NCI-H2081 (cell line): ENCODE data around the gene TAAR1.
"Not testable (repeated sequence)": the region's sequence is repeated elsewhere in the genome, so short reads cannot be mapped to it uniquely, and the experiment has no call there.

Experiments
- DNase-seq, 2 experiments: peaks; one replicate each; lab custom pipeline; 2025; lab: John Stamatoyannopoulos, UW

Gene TAAR1

DNA sequence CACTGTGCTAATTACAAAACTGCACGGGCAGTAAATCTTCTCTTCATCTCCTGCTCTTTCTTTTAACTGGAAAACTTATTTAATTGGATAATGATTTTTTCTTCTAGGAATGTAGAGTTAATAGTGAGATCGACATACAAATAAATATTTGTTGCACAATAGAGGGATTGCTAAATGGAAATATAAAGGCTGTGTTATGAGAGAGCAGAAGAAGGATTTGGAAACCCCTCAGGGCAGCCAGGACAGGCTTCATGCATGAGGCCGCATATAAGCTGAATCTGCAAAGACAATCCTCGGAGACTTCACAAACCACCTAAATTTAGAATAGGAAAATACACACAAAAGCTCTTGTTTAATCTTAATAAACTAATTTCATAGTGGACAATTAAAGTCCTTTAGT lies 2.9 kb upstream of the TAAR1 start:
- DNase-seq: no peak

DNA sequence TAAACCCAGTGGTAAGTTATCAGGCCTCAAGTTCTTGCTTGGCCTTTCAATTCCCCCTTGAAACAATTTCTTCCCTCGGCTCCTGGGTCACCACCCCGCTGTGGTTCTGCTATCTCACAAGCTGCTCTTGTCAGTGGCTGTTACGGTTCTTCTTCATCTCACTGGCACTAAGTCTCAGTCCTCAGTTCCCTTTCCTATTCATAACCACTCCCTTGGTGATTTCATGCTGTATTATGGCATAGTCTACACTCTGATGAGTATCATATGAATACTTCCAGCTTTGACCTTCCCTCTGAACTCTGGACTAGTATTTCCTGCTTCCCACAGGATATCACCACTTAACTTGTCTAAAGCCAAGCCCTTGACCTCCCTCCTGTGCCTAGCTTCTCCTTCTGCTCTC lies 7.9 kb downstream of the TAAR1 start:
- DNase-seq: no peak

DNA sequence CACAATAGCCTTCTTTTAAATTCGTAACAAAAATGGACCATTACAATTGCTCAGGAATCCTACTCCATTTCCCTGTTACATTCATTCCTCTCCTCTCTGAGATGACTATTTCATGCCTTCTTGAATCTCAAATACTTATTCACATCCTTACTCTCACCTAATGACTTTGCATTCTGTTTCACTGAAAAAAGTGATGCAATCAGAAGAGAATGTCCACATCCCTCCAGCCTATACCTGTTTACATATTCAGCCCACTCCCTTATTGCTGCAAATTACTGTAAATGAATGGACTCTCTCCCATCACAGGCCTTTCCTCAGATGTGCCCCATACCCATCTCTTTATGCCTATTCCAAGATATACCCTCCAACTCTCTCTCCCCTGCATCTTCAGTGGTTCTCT lies 8.6 kb downstream of the TAAR1 start:
- DNase-seq: no peak

DNA sequence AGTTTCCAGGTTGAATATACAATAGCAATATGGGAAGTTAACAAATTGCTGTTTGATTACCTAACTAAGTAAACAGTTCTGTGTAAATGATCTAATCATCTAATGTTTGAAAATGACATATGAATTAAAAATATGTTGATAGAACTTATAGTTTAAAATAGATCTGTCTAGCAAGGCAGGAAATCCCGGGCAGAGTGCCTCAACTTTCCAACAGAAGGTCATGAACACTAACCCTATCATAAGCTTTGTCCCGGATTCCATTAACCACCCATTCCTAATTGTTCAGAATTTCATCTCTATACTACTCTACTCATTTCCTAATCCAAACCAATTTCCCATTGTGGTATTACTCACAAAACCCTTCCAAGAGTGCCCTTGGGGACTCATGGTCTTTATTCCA lies 10.2 kb downstream of the TAAR1 start:
- DNase-seq: no peak

DNA sequence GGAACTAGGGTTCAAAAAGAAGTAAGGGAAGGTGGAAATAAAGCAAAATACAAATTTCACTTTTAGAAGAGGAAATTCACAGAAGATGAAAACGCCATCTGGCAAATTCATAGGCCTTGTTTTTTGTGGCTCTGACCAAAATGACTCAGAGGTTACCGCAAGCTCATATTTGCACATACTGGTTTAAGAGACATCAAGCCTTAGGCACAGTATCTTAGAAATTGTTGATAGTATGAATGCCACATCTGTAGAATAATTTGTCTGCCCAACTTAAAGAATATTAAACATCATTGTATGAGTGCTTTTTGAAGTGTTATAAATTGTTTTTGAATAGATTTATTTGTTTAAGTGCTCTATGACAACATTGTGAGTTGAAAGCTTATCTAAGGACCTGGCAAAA lies 10.6 kb downstream of the TAAR1 start:
- DNase-seq: no peak

DNA sequence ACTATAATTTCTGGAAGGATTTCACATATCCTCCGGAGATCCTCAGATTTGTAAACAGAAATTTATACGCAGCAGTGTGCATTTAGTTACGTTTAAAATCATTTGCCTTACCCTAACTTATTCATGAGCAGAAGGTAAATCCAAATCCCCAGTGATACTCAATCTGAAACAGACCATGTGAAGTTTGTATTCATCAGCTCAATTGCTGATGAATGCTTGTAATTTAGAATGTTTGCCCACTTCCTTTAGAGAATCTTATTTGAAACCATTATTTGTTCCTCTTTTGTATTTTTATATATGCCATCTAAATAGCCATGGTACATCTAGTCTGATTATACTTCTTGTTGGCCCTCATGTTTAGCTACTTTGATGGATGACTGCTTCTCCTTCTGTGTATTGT lies 15.4 kb downstream of the TAAR1 start:
- DNase-seq: peak; percentile 13 to 69

DNA sequence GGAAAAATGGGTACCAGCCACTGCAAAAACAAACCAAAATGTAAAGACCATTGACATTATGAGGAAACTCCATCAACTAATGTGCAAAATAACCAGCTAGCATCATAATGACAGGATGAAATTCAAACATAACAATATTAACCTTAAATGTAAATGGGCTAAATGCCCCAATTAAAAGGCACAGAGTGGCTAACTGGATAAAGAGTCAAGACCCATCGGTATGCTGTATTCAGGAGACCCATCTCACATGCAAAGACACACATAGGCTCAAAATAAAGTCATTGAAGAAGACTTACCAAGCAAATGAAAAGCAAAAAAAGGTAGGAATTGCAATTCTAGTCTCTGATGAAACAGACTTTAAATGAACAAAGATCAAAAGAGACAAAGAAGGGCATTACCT lies 21.8 kb downstream of the TAAR1 start:
- not testable (repeated sequence) for DNase-seq

DNA sequence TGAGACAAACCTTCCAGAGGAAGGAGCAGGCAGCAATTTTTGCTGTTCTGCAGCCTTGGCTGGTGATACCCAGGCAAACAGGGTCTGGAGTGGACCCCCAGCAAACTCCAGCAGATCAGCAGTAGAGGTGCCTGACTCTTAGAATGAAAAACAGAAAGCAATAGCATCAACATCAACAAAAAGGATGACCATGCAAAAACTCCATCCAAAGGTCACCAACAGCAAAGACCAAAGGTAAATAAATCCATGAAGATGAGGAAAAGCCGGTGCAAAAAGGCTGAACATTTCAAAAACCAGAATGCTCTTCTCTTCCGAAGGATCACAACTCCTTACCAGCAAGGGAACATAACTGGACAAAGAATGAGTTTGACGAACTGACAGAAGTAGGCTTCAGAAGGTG lies 23.1 kb downstream of the TAAR1 start:
- not testable (repeated sequence) for DNase-seq

DNA sequence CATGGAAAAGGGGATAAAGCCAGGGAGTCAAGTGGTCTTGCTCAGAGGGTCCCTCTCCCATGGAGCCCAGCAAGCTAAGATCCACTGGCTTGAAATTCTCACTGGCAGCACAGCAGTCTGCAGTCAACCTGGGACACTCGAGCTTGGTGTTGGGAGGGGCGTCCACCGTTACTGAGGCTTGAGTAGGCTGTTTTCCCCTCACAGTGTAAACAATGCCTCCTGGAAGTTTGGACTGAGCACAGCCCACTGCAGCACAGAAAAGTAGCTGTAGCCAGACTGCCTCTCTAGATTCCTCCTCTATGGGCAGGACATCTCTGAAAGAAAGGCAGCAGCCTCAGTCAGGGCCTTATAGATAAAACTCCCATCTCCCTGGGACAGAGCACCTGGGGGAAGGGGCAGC lies 23.7 kb downstream of the TAAR1 start:
- not testable (repeated sequence) for DNase-seq

DNA sequence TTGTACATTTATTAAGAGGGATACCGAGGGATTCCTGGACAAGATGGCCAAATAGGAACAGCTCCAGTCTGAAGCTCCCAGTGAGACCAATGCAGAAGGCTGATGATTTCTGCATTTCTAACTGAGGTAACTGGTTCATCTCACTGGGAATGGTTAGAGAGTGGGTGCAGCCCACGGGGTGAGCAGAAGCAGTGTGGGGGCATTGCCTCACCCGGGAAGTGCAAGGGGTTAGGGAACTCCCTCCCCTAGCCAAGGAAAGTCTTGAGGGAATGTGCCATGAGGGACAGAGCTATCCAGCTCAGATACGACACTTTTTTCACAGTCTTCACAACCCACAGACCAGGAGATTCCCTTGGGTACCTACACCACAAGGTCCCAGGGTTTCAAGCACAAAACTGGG lies 24.2 kb downstream of the TAAR1 start:
- DNase-seq: no peak

DNA sequence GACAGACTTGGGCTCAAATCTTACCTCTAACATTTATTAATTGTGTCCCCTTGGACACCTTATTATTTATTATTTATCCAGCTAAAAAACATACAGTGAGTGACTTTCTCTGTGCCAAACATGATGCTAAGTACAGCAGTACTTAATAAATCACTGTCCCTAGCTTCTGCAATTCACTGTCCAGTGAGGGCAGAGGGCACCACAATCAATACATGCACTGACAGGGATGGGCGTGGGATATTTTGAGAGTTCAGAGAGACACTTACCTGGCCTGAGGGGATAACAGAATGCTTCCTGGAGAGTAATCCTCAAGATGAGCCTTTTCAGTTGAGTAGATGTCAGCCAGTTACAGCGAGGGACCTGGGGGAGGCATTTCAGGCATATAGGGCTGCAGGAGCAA lies 25.6 kb downstream of the TAAR1 start:
- DNase-seq: no peak

DNA sequence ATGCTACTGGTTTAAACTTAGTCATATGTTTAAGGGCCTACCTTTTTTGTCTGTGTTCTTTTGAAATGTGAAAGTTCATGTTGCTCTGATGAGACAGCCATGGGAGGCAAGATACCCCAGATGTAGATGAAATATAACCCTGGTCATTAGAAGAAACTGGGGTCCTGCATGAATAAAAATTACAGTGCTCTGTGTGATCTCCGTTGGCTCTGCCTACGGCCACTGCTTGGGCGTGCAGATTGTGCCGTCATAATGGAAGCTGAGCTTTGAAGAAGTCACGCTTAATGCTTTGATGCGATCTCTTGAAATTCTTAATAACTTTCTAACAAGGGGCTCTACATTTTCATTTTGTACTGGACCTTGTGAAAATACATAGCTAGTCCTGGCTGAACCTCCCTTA lies 34.8 kb downstream of the TAAR1 start, which contains the start of gene TAAR2:
Gene TAAR2 (minus strand): TSS at position 101 of the 400 bp plus-strand sequence. CDS start 0 bp downstream, at position 101.
- no peak for DNase-seq

DNA sequence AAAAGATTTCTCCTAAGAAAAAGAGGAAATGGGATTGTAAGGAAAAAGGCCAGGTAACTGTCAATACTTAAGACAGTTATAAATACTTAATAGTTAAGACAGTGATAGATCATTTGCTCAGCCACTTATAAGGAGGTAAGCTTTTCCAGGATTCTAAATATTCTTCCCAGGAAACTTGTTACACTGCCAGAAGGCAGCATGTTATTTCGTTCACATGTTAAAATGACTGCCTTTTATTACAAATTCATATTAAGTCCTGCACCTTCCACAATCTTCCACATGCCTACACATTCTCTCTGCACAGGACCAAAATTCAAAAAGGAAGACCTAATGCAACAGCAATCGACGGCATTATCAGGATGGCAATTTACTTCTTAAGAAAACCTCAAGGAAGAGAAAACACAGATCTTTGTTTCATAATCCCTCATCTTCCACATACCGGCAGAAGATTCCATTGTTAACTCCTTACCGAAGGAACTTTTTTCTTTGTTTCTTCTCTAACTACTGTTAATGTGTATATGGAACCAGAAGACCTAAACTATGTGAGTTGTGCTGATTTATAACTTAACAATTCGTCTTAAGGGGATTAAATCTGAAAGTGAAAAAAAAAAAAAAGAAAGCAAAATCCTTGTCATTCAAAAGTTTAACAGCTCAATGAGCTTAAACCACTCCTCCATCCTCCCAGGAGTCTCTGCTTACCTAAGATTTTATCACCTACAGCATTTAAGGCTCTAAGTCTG lies 35.7 kb downstream of the TAAR1 start:
- DNase-seq: no peak

DNA sequence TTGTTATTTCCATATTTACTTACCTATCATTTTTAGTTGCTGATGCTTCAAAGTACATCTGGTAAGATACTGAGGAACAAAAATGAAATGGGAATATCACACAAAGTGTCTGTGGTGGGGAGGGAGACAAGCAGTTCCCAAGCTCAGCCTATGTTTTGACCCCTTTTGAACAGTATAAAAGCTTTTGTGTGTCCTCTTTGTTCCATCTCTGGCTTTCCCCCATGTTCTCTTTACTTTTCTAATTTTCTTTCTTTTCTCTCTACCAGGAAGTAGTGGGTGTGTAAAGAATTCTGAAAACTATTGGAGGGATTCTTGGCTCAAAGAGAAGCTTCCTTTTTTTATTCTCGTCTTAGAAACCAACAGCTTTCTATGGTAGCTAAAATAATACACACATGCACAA lies 42.3 kb downstream of the TAAR1 start:
- DNase-seq: no peak

DNA sequence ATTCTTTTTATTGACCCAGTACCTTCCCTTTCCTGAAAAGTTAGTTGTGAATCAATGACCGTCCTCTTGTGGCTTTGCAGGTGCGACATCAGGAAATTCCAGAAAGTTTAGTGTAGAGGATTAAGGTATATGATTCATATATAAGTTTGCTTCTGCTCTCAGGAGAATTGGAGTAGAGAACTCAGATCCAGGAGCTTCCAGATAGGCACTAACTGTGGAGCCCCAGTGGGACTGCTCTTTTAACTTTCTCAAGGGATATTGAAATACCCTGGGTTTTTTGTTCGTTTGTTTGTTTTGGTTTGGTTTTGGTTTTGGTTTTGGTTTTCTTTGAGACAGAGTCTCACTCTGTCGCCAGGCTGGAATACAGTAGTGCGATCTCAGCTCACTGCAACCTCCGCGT lies 44.4 kb downstream of the TAAR1 start:
- no peak for DNase-seq

DNA sequence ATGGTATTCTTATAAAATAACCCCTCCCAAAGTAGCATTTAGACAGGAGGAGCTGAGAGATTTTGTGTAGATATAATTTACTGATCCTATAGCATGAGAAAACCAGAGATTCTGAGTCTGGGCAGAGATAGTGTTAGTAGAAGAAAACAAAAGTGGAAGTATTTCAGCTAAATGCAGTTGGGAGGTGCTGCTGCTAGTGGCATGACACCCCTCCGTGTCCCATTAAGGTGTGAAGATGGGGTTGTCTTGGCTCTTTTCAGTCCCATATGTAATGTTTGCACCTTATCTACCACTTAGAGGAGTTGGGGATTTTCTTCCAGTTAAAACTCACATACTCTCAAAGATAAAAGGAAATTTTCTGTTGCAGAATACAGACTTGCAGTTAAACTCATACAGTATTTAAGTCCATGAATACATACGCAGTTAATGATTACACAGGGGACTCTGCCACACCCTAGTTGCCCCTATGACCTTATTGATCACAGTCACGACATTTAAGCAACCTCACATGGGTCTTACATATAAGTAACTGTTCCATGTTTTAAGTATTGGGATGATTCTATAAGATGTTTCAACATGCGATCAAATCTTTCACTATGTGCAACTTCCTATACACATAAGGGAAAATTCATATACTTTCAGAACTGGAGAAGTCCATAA lies 46.4 kb downstream of the TAAR1 start:
- no peak for DNase-seq

DNA sequence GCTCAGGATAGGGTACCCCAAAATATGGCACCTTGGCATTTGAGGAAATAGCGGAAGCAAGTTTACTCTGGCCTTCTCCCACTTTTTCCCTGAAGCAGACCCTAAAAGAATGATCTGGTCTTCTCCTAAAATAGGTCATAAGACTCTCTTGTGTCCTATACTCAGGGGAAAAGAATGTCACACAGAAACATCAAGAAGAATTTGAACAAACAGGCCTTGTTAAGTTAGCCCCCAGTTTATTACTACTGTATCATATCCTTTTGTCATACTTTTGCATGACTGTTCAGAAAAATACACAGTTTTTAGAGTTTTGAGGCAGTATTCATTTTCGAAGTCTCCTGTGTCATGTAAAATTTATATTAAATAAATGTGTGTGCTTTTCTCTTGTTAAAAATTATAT lies 47.4 kb downstream of the TAAR1 start:
- no peak for DNase-seq

DNA sequence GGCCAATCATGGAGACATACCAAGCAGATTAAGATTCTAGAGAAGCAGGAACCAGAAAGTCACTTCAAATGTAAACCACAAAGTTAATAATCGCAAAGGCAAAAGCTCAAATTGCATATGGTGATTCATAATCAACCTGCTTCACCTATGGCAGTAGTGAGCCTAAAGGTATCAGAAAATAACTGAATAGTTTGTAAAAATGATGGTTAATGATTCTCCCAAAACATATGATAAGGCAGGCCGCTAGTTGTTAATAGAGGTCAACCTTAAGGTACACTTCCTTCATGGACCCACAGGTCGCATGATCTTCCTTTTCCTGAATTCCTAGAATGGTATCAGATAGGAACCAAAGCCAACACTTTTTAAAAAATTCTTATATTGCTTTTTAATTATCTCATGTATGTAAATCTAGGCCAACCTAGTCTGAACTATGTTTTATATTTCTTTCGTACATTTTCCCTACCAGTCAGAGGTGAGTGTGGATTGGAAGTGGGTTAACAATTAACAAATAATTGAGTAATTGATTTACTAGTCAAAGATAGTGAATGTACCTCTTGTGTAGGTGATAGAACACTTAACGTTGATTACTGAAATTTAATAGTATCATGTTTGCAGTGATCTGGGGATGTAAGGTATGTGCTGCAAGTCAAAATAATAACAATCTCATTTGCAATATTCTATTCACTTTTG lies 51.3 kb downstream of the TAAR1 start:
- no peak for DNase-seq

DNA sequence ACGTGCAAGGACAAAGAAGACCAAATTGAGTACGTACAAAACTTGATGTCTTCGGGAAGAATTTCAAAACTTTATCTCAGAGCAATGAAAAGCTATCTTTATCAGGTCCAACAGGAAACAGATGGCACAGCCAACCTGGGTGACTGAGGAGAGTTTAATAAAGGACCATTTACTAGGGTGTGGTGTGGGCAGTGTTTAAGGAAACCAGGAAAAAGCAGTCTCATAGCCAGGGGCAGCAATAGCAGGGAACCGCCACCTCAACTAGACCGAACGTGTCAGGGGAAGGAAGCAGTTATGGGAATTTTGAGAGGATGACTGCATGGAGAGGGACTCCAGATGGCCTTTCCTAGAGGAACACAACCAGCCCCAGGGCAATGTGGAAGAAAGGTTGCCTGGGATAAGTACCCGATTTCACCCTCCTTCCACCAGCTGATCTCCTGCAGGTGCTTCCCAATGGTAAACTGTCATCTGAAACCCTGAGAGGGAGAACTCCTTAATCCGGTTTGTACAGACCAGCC lies 54.3 kb downstream of the TAAR1 start:
- no peak for DNase-seq

DNA sequence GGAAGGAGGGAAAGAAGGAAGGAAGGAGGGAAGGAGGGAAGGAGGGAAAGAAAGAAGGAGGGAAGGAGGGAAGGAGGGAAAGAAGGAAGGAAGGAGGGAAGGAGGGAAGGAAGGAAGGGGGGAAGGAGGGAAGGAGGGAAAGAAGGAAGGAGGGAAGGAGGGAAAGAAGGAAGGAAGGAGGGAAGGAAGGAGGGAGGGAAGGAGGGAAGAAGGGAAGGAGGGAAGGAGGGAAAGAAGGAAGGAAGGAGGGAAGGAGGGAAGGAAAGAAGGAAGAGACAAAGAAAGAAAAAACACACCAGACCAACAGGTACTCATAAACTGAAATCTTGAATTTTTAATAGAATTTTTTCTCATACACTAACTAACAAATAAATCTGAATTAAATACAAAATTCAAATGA lies 58.1 kb downstream of the TAAR1 start:
- DNase-seq: not testable (repeated sequence)

DNA sequence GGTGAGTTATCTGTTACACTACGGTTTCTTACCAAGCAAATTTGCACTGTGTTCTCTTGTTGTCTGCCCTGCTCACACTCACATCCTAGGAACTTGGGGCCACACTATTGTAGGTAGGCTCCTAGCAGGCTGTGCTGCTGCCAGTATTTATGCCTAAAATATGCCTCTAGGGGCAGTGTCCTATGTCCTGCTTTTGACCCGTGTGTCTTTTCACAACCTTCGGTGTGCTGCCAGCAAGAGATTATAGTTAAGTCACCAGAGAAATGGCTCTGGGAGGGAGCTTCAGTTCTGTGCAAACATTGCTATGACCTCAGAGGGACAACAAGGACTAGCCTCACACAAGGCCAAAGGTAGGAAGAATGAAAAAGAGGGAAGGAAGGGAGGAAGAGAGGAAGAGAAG lies 60.5 kb downstream of the TAAR1 start:
- DNase-seq: peak in 1 of 2 experiments; percentile 0

DNA sequence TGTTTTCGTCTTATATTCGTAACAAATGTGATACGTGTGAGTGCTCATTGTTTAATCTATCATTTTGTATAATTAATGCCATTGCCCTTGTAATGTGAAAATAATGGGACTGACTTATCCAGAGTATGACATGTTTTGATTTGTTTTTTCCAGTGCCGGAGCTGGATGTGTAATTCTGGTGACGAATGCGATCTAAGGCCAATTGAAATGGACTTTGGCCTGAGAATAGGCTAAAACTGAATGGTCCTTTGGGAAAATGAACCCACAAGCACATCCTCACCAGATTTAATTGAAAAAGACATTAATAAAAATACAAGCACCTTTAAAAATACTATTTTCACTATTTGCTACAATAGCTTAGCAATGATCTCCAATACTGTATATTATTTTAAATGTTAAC lies 62.8 kb downstream of the TAAR1 start:
- no peak for DNase-seq
